HEK293T (cell line): Measurements from ENCODE around the gene MGLL.

Source experiments
- ARNT ChIP-seq: fragments of 450-650 bp; IDR thresholded peaks from 2 replicates; pipeline ENCODE4 v1.6.1; 2017; ENCODE audit warnings: mild to moderate bottlenecking
- BHLHE40 ChIP-seq: fragments of 450-650 bp; IDR thresholded peaks from 2 replicates; pipeline ENCODE4 v1.6.1; 2016; ENCODE audit warnings: mild to moderate bottlenecking, moderate library complexity, borderline replicate concordance
- CTBP1 ChIP-seq: fragments of 450-650 bp; IDR thresholded peaks from 2 replicates; pipeline ENCODE4 v1.6.1; 2016; ENCODE audit warnings: borderline replicate concordance
- ELF4 ChIP-seq: fragments of 450-650 bp; IDR thresholded peaks from 2 replicates; pipeline ENCODE4 v1.6.1; 2017; ENCODE audit warnings: antibody characterized with exemption
- FOXA1 ChIP-seq: fragments of 450-650 bp; IDR thresholded peaks from 2 replicates; pipeline ENCODE4 v1.6.1; 2016; ENCODE audit warnings: mild to moderate bottlenecking
- FOXM1 ChIP-seq: fragments of 450-650 bp; IDR thresholded peaks from 2 replicates; pipeline ENCODE4 v1.6.1; 2017; ENCODE audit warnings: mild to moderate bottlenecking, borderline replicate concordance
- L3MBTL2 ChIP-seq: fragments of 450-650 bp; conservative IDR thresholded peaks from 2 replicates; pipeline ENCODE4 v1.6.1; 2016; ENCODE audit warnings: mild to moderate bottlenecking
- LEF1 ChIP-seq: fragments of 450-650 bp; IDR thresholded peaks from 2 replicates; pipeline ENCODE4 v1.6.1; 2017; ENCODE audit warnings: mild to moderate bottlenecking, borderline replicate concordance
- PKNOX1 ChIP-seq: fragments of 450-650 bp; IDR thresholded peaks from 2 replicates; pipeline ENCODE4 v1.6.1; 2016
- SP1 ChIP-seq: fragments of 450-650 bp; IDR thresholded peaks from 2 replicates; pipeline ENCODE4 v1.6.1; 2017
- SUZ12 ChIP-seq: fragments of 450-650 bp; IDR thresholded peaks from 2 replicates; pipeline ENCODE4 v1.6.1; 2016; ENCODE audit warnings: mild to moderate bottlenecking
- TARDBP ChIP-seq: fragments of 450-650 bp; IDR thresholded peaks from 2 replicates; pipeline ENCODE4 v1.6.1; 2016
- ZNF384 ChIP-seq: fragments of 450-650 bp; IDR thresholded peaks from 2 replicates; pipeline ENCODE4 v1.6.1; 2016

GRCh38 chr3:127701280-127701911, 120.9 kb downstream of the MGLL start:
- TF ChIP-seq CTBP1 (no peak), L3MBTL2 (no peak), SP1 (no peak), BHLHE40 (no peak), FOXM1 (no peak), ARNT (no peak), SUZ12 (no peak), ELF4 (no peak), TARDBP (no peak), LEF1 (no peak), PKNOX1 (no peak), FOXA1 (no peak), ZNF384 (no peak)
